IMR-90 (cell line): ENCODE results near the gene LSM12. TPM values are rescaled to one million over a fixed set of nuclear protein-coding genes. Genes with fewer than 3 reads are reported as not detected.

ENCODE experiments used
- ATAC-seq: fragments of 200-7000 bp; cut with Tn5 transposase; 2 replicates; pipeline ENCODE4 v1.9.1; 2020; ENCODE audit warnings: low read depth, mild to moderate bottlenecking, moderate library complexity
- BruUV-seq: library from RNA; stranded (reverse); fragments of 400-500 nt; replicated peaks from 2 replicates; lab custom pipeline; 2021; lab: Mats Ljungman, UMichigan
- CTCF ChIA-PET: fragments of 300-600 bp; formaldehyde crosslinking; extraction: SDS; loops from one replicate; lab custom pipeline; 2021; ENCODE audit warnings: antibody characterized with exemption; lab: Yijun Ruan, JAX
- POLR2A ChIA-PET: fragments of 300-600 bp; sonication (Branson Sonifier 250); formaldehyde crosslinking; loops from one replicate; lab custom pipeline; 2022; ENCODE audit warnings: antibody characterized with exemption; ENCODE audit not compliant: unreplicated experiment; lab: Charles Lee
- DNase-seq: peaks from one replicate; pipeline ENCODE4 v3.0.0; 2013
- H2AFZ ChIP-seq: replicated peaks from 2 replicates; pipeline ENCODE3; 2013; ENCODE audit warnings: low read length, mild to moderate bottlenecking; ENCODE audit not compliant: poor library complexity
- H2AK5ac ChIP-seq: 2 replicates; pipeline ENCODE4 v1.6.1; 2013; ENCODE audit warnings: low read depth, low read length, inconsistent platforms
- H2AK9ac ChIP-seq: replicated peaks from 2 replicates; pipeline ENCODE3; 2013; ENCODE audit warnings: mild to moderate bottlenecking, low read depth, low read length, moderate library complexity; ENCODE audit not compliant: poor library complexity
- H2BK120ac ChIP-seq: 2 replicates; pipeline ENCODE4 v1.6.1; 2013; ENCODE audit warnings: low read depth, low read length, inconsistent platforms
- H2BK15ac ChIP-seq: 3 replicates; pipeline ENCODE4 v1.6.1; 2013; ENCODE audit warnings: low read depth, low read length, inconsistent platforms
- H2BK20ac ChIP-seq: 2 replicates; pipeline ENCODE4 v1.6.1; 2013; ENCODE audit warnings: low read depth, mild to moderate bottlenecking, inconsistent platforms, low read length, moderate library complexity
- H2BK5ac ChIP-seq: 2 replicates; pipeline ENCODE4 v1.6.1; 2013; ENCODE audit warnings: mild to moderate bottlenecking, low read depth, low read length, inconsistent platforms; ENCODE audit not compliant: poor library complexity, severe bottlenecking
- H3K14ac ChIP-seq: replicated peaks from 2 replicates; pipeline ENCODE4 v1.6.1; 2013; ENCODE audit warnings: low read depth, low read length, inconsistent platforms
- H3K18ac ChIP-seq: 2 replicates; pipeline ENCODE4 v1.6.1; 2013; ENCODE audit warnings: low read depth, low read length, control low read depth
- H3K23ac ChIP-seq: 2 replicates; pipeline ENCODE4 v1.6.1; 2013; ENCODE audit warnings: low read depth, low read length, inconsistent platforms
- H3K27ac ChIP-seq: 2 replicates; pipeline ENCODE4 v1.5.1; 2013; ENCODE audit warnings: mild to moderate bottlenecking, control low read depth, low read length; ENCODE audit not compliant: insufficient read depth
- H3K27me3 ChIP-seq: 2 replicates; pipeline ENCODE4 v1.6.1; 2013; ENCODE audit warnings: low read length; ENCODE audit not compliant: control insufficient read depth, insufficient read depth
- H3K36me3 ChIP-seq: 2 replicates; pipeline ENCODE4 v1.6.1; 2013; ENCODE audit warnings: low read length, mixed read lengths; ENCODE audit not compliant: control insufficient read depth, insufficient read depth
- H3K4ac ChIP-seq: 2 replicates; pipeline ENCODE4 v1.6.1; 2013; ENCODE audit warnings: low read depth, low read length, inconsistent platforms
- H3K4me1 ChIP-seq: 2 replicates; pipeline ENCODE4 v1.6.1; 2013; ENCODE audit warnings: low read length, mixed read lengths; ENCODE audit not compliant: control insufficient read depth, insufficient read depth
- H3K4me2 ChIP-seq: 2 replicates; pipeline ENCODE4 v1.6.1; 2013; ENCODE audit warnings: low read depth, mild to moderate bottlenecking, control low read depth, low read length, moderate library complexity
- H3K4me3 ChIP-seq: 2 replicates; pipeline ENCODE4 v1.5.1; 2013; ENCODE audit warnings: low read depth, mild to moderate bottlenecking, control low read depth, low read length, moderate library complexity; ENCODE audit not compliant: insufficient read depth
- H3K56ac ChIP-seq: 2 replicates; pipeline ENCODE4 v1.6.1; 2013; ENCODE audit warnings: low read length, inconsistent platforms; ENCODE audit not compliant: insufficient read depth; ENCODE audit errors: extremely low read depth
- H3K79me1 ChIP-seq, 2 experiments: 2 replicates each; pipeline ENCODE4 v1.6.1; 2013; ENCODE audit warnings: low read length in 2 of 2, inconsistent platforms in 1 of 2, low read depth in 1 of 2
- H3K9ac ChIP-seq: 2 replicates; pipeline ENCODE4 v1.6.1; 2013; ENCODE audit warnings: low read depth, low read length, control low read depth
- H3K9me1 ChIP-seq: 2 replicates; pipeline ENCODE4 v1.6.1; 2013; ENCODE audit warnings: low read length, inconsistent platforms; ENCODE audit not compliant: insufficient read depth
- H3K9me3 ChIP-seq: 2 replicates; pipeline ENCODE4 v1.6.1; 2013; ENCODE audit warnings: low read length; ENCODE audit not compliant: control insufficient read depth, insufficient read depth
- H4K20me1 ChIP-seq: 2 replicates; pipeline ENCODE4 v1.6.1; 2013; ENCODE audit warnings: low read length, inconsistent platforms; ENCODE audit not compliant: insufficient read depth
- H4K5ac ChIP-seq: 2 replicates; pipeline ENCODE4 v1.6.1; 2013; ENCODE audit warnings: mild to moderate bottlenecking, low read depth, low read length, control low read depth
- H4K8ac ChIP-seq, 2 experiments: 2 replicates each; pipeline ENCODE4 v1.6.1; 2013; ENCODE audit warnings: low read depth in 2 of 2, low read length in 2 of 2, control low read depth in 1 of 2, inconsistent platforms in 1 of 2
- H4K91ac ChIP-seq: 2 replicates; pipeline ENCODE4 v1.6.1; 2013; ENCODE audit warnings: low read depth, low read length, inconsistent platforms; ENCODE audit not compliant: insufficient read depth
- BHLHE40 ChIP-seq: fragments of 150-350 bp; IDR thresholded peaks from 2 replicates; pipeline ENCODE4 v1.6.1; 2016; ENCODE audit warnings: mild to moderate bottlenecking, low read depth, low read length
- CEBPB ChIP-seq: IDR thresholded peaks from 2 replicates; pipeline ENCODE4 v1.6.1; 2012; ENCODE audit warnings: low read depth, low read length, improper control_type of control experiment
- CHD1 ChIP-seq: IDR thresholded peaks from 2 replicates; pipeline ENCODE4 v1.6.1; 2012; ENCODE audit warnings: low read depth, low read length, improper control_type of control experiment
- CTCF ChIP-seq: conservative IDR thresholded peaks from 2 replicates; pipeline ENCODE4 v1.5.1; 2012; ENCODE audit warnings: mild to moderate bottlenecking, low read depth, low read length, improper control_type of control experiment
- ELK1 ChIP-seq: fragments of 150-350 bp; IDR thresholded peaks from 2 replicates; pipeline ENCODE4 v1.6.1; 2016; ENCODE audit warnings: low read depth, mild to moderate bottlenecking, low read length, moderate library complexity, borderline replicate concordance
- FOS ChIP-seq: fragments of 150-350 bp; IDR thresholded peaks from 2 replicates; pipeline ENCODE4 v1.6.1; 2016; ENCODE audit warnings: low read depth, low read length
- MAFK ChIP-seq: IDR thresholded peaks from 2 replicates; pipeline ENCODE4 v1.6.1; 2012; ENCODE audit warnings: low read depth, low read length, improper control_type of control experiment
- MAZ ChIP-seq: IDR thresholded peaks from 2 replicates; pipeline ENCODE4 v1.6.1; 2012; ENCODE audit warnings: low read depth, mild to moderate bottlenecking, low read length, improper control_type of control experiment, moderate library complexity, borderline replicate concordance
- MXI1 ChIP-seq: IDR thresholded peaks from 2 replicates; pipeline ENCODE4 v1.6.1; 2012; ENCODE audit warnings: low read depth, mild to moderate bottlenecking, low read length, moderate library complexity, borderline replicate concordance
- NFE2L2 ChIP-seq: fragments of 150-350 bp; IDR thresholded peaks from 2 replicates; pipeline ENCODE4 v1.6.1; 2016; ENCODE audit warnings: low read depth, mild to moderate bottlenecking, low read length
- POLR2A ChIP-seq: IDR thresholded peaks from 2 replicates; pipeline ENCODE4 v1.6.1; 2012; ENCODE audit warnings: mild to moderate bottlenecking, low read depth, low read length
- RAD21 ChIP-seq: IDR thresholded peaks from 2 replicates; pipeline ENCODE4 v1.6.1; 2012; ENCODE audit warnings: low read length, improper control_type of control experiment
- RCOR1 ChIP-seq: IDR thresholded peaks from 2 replicates; pipeline ENCODE4 v1.6.1; 2012; ENCODE audit warnings: mild to moderate bottlenecking, low read length, improper control_type of control experiment; ENCODE audit not compliant: insufficient replicate concordance
- RFX5 ChIP-seq: IDR thresholded peaks from 2 replicates; pipeline ENCODE4 v1.8.0; 2012; ENCODE audit warnings: low read depth, mild to moderate bottlenecking, low read length, moderate library complexity
- SMC3 ChIP-seq: fragments of 150-350 bp; IDR thresholded peaks from 2 replicates; pipeline ENCODE4 v1.6.1; 2016; ENCODE audit warnings: low read depth, mild to moderate bottlenecking, antibody characterized with exemption, low read length, moderate library complexity
- WGBS, 2 experiments: methylation state at CpG; one replicate each; pipeline versions ENCODE4 v1.1.5 to v1.1.7; 2013; ENCODE audit warnings: missing lambda C conversion rate in 2 of 2; ENCODE audit not compliant: insufficient read length in 1 of 2; ENCODE audit errors: extremely low coverage in 2 of 2; 5-methylcytosine and 5-hydroxymethylcytosine counted together
- dilution Hi-C: fragments of 300-500 bp; cut with HindIII; formaldehyde crosslinking; loops from one replicate; pipeline ENCODE4 v1.14.3; 2018; ENCODE audit warnings: low sequenced_read_pairs; ENCODE audit not compliant: unreplicated experiment
- in situ Hi-C: fragments of 300-500 bp; cut with MboI; formaldehyde crosslinking; loops from 3 replicates; pipeline ENCODE4 v1.14.3; 2019; ENCODE audit warnings: low sequenced_read_pairs, inconsistent platforms, mixed read lengths
- intact Hi-C: fragments of 100-400 bp; cut with micrococcal nuclease; formaldehyde crosslinking; loops from 2 replicates; pipeline ENCODE4 v1.10.0; 2022
- polyA plus RNA-seq, 3 experiments: library from polyadenylated mRNA; depleted of rRNA; stranded (reverse); fragments of >200 nt; gene quantifications; 2 replicates each; pipeline ENCODE4 v1.2.3, GENCODE V29; 2012; ENCODE audit warnings: low replicate concordance in 1 of 3
- total RNA-seq: library from RNA; depleted of rRNA; stranded (reverse); fragments of >200 nt; gene quantifications from 2 replicates; pipeline ENCODE4 v1.2.3, GENCODE V29; 2012
- TF ChIP-seq, protein P1 (sequence below): fragments of 150-350 bp; IDR thresholded peaks from 2 replicates; pipeline ENCODE4 v1.6.1; 2017; ENCODE audit warnings: mild to moderate bottlenecking, antibody characterized with exemption, low read length, low read depth

Gene LSM12
- total and polyA plus RNA-seq, 2 of the 4 experiments (the other 2 are of a cell fraction): 38.0 to 41.0 TPM

- Histone ChIP-seq H3K9ac (peak overlapping the region; percentile 28; the same call in 1 of the 2 replicates), H2BK15ac (no peak overlapping the region), H2AK9ac (no peak overlapping the region), H4K20me1 (peaks cover 68% of the 10 kb centered on the region), H4K8ac (0 out of 4 replicates have a peak overlapping the region, but pooled peaks of 1 of the 2 experiments have one; percentile 3), H2BK120ac (no peak overlapping the region), H3K36me3 (peaks cover 15% of the 10 kb centered on the region), H3K18ac (no peak overlapping the region), H2BK5ac (peak overlapping the region; percentile 31), H3K4me3 (no peak overlapping the region), H3K79me1 (peaks cover 11 to 70% of the 10 kb centered on the region in 2 experiments), H3K9me1 (no peaks in the 10 kb centered on the region), H4K91ac (no peak overlapping the region), H2BK20ac (no peak overlapping the region), H3K9me3 (no peaks in the 10 kb centered on the region), H3K4me1 (peaks cover 12% of the 10 kb centered on the region), H3K4me2 (peak overlapping the region; percentile 16; the same call in 1 of the 2 replicates), H2AK5ac (no peak overlapping the region), H2AFZ (no peak overlapping the region), H4K5ac (no peak overlapping the region), H3K56ac (no peak overlapping the region), H3K27ac (peak overlapping the region; percentile 57; the same call in 1 of the 2 replicates), H3K27me3 (no peaks in the 10 kb centered on the region), H3K4ac (no peak overlapping the region), H3K23ac (peak overlapping the region; percentile 37; the same call in 1 of the 2 replicates), H3K14ac (no peak overlapping the region)
- no TSS peak for BruUV-seq
- in situ Hi-C loops: no loop called here
- dilution Hi-C loops: no loop called here
- CTCF ChIA-PET: interaction anchor here (0.6 to 1.5 kb wide), 4 partner anchors 14 to 124 kb away, joined by 3 to 10 read pairs (median 5); no protein-coding TSS in a partner anchor
- TF ChIP-seq, protein P1, sequence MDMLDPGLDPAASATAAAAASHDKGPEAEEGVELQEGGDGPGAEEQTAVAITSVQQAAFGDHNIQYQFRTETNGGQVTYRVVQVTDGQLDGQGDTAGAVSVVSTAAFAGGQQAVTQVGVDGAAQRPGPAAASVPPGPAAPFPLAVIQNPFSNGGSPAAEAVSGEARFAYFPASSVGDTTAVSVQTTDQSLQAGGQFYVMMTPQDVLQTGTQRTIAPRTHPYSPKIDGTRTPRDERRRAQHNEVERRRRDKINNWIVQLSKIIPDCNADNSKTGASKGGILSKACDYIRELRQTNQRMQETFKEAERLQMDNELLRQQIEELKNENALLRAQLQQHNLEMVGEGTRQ: no peak
- TF ChIP-seq SMC3: no peak
- TF ChIP-seq NFE2L2: peak; percentile 25; the same call in 1 of the 2 replicates
- no peak for TF ChIP-seq RAD21
- TF ChIP-seq BHLHE40: no peak
- TF ChIP-seq MAZ: no peak
- TF ChIP-seq RCOR1: no peak
- no peak for TF ChIP-seq CHD1
- TF ChIP-seq FOS: 0 out of 2 replicates have a peak, but pooled peaks have one; percentile 10
- no peak for TF ChIP-seq POLR2A
- TF ChIP-seq CTCF: no peak
- peak; percentile 91 for TF ChIP-seq CEBPB
- TF ChIP-seq MXI1: no peak
- TF ChIP-seq MAFK: no peak; the same call in 1 of the 2 replicates
- TF ChIP-seq ELK1: no peak
- TF ChIP-seq RFX5: peak; percentile 61; the same call in 1 of the 2 replicates
- no CpG with 5 or more reads among the region's 1 CpG for WGBS, 2 experiments
- intact Hi-C loops: loop anchor here (10.0 kb wide), 1 partner anchor 121 kb away; no protein-coding TSS in a partner anchor
- POLR2A ChIA-PET: no interaction called here
- peak; percentile 65 for DNase-seq
- ATAC-seq: no peak; the same call in 1 of the 2 replicates
Observed at GRCh38 chr17:44044071-44044470, 22.4 kb downstream of the LSM12 start.
